ENCODE measurements around the gene STEAP3.

Gene STEAP3

GRCh38 chr2:119304847-119305246, 81.2 kb downstream of the STEAP3 start:
- DNase-seq = no peak

- no peak for DNase-seq
Measured at GRCh38 chr2:119305497-119306195, 82.0 kb downstream of the STEAP3 start.

DNA sequence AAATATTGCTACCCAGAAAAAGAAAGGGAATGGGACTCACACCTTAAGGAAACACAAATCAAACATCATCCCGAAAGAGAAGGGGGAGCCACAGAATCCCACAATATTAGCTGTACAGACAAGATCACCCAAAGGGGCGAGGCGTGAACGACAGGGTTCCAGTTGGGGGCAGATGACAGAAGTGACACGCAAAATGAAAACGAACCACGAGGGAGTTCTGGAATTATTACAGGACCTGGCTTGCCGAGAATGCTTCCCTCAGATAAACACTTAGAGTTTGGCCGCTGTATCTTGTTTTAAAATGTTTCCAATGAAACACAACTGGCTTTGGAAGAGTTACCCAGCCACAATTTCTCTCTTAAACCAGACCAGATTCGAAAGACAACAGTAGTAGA, 82.6 kb downstream of the STEAP3 start:
- DNase-seq = no peak

GRCh38 chr2:119307419-119308140, 83.9 kb downstream of the STEAP3 start:
- DNase-seq = no peak

DNA sequence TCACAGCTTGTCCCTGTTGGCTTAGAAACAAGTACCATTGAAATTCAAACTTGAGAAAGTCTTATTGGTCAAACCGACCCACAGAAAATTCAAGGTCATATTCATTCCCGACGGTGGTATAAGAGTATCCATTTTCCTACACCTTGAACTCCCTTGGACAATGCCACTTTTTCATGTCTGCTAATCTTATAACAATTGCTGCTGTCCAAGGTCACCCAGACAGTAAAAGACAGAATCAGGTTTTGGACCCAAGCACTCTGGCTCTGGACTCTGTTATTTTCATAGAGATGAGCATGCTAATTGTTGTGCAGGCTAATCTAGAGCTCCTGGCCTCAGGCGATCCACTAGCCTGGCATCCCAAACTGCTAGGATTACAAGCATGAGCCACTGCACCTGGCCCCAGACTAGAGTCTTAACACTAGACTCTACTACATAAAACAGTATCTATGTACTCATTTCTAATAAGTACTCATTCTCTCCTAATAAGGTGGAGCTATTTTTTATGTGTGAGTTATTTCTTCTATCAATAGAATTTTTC, 85.2 kb downstream of the STEAP3 start:
- no peak for DNase-seq

- no peak for DNase-seq
Measured at GRCh38 chr2:119311371-119311770, 87.7 kb downstream of the STEAP3 start.

- DNase-seq = no peak
Measured at GRCh38 chr2:119311831-119312230, 88.2 kb downstream of the STEAP3 start.

All from AML-193 (cell line).